Bronchial epithelial cell (primary cell): Measurements from ENCODE around the gene EVI5. TPM values are rescaled to one million over a fixed set of nuclear protein-coding genes. Genes with fewer than 3 reads are reported as not detected.

Source experiments
- DNase-seq: peaks from one replicate; pipeline ENCODE4 v3.0.0-alpha.2; 2010; ENCODE audit warnings: low read depth
- FAIRE-seq: peaks from 2 replicates; lab custom pipeline; 2011; peaks lifted over from hg19 to GRCh38; lab: Jason Lieb, UNC
- H3K27me3 ChIP-seq: 2 replicates; pipeline ENCODE4 v1.5.1; 2011; ENCODE audit warnings: low read length; ENCODE audit not compliant: control insufficient read depth, insufficient read depth
- H3K36me3 ChIP-seq: 2 replicates; pipeline ENCODE4 v1.5.1; 2011; ENCODE audit warnings: low read length; ENCODE audit not compliant: control insufficient read depth, insufficient read depth
- H3K4me3 ChIP-seq: 2 replicates; pipeline ENCODE4 v1.5.1; 2011; ENCODE audit warnings: mild to moderate bottlenecking, low read depth, low read length, control low read depth
- total RNA-seq: library from RNA; depleted of rRNA; stranded (reverse); fragments of >200 nt; gene quantifications from 2 replicates; pipeline ENCODE4 v1.2.1, GENCODE V29; 2014
- TF ChIP-seq, protein P1 (sequence below): IDR thresholded peaks from 2 replicates; pipeline ENCODE4 v1.5.1; 2011; ENCODE audit warnings: mild to moderate bottlenecking, moderate library complexity, low read length, control low read depth, inconsistent platforms; ENCODE audit not compliant: insufficient read depth, severe bottlenecking

EVI5 gene
- total RNA-seq, 1 donor from 2014 or later: 21.1 TPM

DNA sequence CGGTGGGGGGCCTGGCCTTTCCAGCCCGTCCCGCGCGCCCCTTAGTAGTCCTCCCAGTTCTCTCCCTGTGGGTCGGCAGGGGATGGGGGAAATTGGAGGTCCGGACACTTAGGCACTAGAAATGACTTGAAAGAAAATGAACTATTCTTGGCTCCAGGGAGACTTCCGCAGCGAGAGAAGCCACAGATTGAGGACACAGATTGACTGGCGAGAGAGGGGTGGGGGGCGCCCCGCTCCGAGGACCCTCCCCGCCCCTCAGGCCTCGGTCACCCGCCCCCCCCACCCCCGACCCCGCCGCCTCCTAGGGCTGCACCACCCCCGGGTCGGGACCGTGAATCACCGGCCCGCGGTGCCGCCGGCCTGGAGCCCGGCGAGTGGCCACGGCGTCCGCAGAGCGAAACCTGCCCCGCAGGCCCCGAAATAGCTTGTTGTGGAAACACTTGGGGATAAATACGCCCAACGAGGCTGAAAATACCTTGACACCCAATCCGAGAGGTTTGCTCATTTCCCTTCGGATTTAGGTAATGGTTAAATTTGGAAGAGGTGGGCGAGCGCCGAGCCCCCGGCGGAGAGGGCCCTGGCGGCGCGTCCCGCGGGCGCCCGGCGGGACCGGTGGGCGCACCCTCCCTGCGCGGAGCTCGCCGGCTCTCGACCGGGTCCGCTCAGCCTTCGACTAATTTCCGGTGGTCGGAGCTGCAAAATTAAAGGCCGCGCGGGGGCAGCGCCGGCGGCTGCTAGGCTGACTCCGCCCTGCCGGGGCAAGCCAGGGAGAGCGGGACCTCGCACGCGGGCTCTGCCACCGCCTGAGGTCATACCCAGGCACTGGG lies 298.4 kb downstream of the EVI5 start, which contains the start of gene GFI1:
TSS of gene GFI1 (minus strand) at position 675 of the 827 bp plus-strand sequence. CDS start 3,438 bp downstream, outside the sequence.
- H3K36me3 ChIP-seq: no peaks in the 10 kb centered on the region
- peaks cover 50% of the 10 kb centered on the region for H3K27me3 ChIP-seq
- FAIRE-seq: no peak
- TF ChIP-seq, protein P1, sequence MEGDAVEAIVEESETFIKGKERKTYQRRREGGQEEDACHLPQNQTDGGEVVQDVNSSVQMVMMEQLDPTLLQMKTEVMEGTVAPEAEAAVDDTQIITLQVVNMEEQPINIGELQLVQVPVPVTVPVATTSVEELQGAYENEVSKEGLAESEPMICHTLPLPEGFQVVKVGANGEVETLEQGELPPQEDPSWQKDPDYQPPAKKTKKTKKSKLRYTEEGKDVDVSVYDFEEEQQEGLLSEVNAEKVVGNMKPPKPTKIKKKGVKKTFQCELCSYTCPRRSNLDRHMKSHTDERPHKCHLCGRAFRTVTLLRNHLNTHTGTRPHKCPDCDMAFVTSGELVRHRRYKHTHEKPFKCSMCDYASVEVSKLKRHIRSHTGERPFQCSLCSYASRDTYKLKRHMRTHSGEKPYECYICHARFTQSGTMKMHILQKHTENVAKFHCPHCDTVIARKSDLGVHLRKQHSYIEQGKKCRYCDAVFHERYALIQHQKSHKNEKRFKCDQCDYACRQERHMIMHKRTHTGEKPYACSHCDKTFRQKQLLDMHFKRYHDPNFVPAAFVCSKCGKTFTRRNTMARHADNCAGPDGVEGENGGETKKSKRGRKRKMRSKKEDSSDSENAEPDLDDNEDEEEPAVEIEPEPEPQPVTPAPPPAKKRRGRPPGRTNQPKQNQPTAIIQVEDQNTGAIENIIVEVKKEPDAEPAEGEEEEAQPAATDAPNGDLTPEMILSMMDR: no peak
- H3K4me3 ChIP-seq: peak within 1 kb of the TSS; percentile 22
- no peak for DNase-seq

DNA sequence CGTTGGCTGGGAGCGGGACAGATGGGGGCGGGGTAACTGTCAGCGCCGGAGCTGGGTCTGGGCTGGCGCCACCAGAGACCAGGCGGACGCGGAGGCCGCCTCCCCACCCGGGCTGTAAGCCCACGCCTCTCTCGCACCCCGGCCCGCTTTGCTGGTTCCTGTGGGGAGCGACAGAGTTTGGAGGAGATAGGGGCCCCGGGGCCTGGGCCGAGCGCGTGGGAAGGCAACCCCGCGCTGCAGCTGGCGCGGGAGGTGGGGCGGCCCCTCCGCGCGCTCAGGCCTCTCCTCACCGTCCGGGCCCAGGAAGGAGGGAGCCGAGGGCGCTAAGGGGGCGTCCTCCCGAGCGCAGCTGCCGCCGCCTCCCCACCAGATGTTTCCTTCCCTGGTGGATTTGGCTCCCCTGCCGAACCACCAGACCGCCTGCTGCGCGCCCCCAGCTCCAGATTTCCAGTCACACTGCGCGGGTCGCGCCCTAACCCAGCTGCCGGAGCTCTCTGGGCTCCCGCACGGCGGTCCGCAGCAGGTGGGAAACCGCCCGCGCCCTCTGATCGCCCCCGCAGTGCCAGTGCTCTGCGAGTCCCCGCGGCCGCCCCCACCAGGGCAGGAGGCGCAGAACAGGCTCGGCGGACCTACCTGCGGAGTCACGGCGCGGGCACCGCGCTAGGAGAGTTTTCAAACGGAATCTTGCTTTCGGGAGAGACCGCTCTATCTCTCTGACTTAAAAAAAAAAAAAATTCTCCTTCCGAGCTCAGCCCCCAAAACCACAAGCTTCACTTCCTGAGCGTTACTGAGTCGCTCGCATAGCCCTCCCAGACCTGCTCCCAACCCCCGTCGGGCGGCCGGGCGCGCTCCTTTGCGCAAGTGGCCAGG lies 299.3 kb downstream of the EVI5 start:
- FAIRE-seq (no peak), DNase-seq (no peak)
- Histone ChIP-seq H3K4me3 (peak overlapping the region; percentile 22), H3K36me3 (no peaks in the 10 kb centered on the region), H3K27me3 (peaks cover 57% of the 10 kb centered on the region)
- TF ChIP-seq, protein P1: peak; percentile 43

DNA sequence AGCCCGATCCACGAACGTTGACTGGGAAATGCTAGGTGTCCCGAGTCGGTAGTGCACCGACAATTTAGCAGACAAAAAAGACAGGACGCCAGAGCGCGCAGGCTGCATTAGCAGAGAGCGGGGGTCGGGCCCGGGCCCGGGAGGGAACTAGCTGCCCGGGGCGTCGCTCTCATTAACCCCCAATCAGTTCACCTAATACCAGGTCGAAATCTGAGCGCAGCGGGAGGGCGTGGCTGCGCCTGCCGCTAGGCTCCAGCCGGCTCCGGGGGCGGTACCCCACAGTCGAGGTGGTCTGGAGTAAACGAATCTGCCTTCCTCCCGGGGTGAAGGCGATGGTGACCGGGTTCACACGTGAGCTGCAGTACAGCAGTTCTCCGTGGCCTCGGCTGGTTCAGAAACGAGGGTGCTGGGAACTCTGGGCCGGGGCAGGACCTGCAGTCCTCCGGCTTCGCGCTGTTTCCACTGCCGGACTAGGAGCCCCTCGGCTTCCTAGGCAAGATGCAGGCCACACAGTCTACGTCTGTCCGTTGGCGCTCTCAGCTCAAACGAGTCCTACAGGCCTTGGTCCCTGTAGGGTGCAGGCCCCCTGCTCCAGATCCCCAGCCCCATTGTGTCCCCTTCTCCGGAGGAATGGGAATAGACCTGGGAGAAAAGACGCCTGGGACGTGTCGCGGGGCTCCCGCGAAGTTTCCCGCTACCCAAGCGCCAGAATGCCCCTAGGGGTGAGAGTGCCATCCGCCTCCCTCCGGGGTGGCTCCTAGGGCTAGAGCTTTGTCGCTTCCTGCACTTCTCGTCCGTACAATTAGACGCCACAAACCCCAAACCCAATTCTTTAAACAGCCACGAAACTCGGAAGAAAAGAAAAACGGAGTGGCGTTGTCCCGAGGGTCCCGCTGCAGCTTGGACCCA lies 300.2 kb downstream of the EVI5 start:
- no peak for DNase-seq
- Histone ChIP-seq H3K36me3 (no peaks in the 10 kb centered on the region), H3K4me3 (no peak overlapping the region), H3K27me3 (peaks cover 63% of the 10 kb centered on the region)
- FAIRE-seq: no peak
- TF ChIP-seq, protein P1: no peak

- no peak for FAIRE-seq
- H3K36me3 ChIP-seq: no peaks in the 10 kb centered on the region
- H3K4me3 ChIP-seq: no peak overlapping the region
- TF ChIP-seq, protein P1: no peak
- H3K27me3 ChIP-seq: peaks cover 69% of the 10 kb centered on the region
- DNase-seq: no peak
Observed at GRCh38 chr1:92483610-92484471, 301.1 kb downstream of the EVI5 start.
